IMR-90 (cell line): ENCODE measurements around the gene PHOSPHO2. TPM values are rescaled to one million over a fixed set of nuclear protein-coding genes. Genes with fewer than 3 reads are reported as not detected.

Experiments used
- ATAC-seq: fragments of 200-7000 bp; cut with Tn5 transposase; 2 replicates; pipeline ENCODE4 v1.9.1; 2020; ENCODE audit warnings: low read depth, mild to moderate bottlenecking, moderate library complexity
- BruUV-seq: library from RNA; stranded (reverse); fragments of 400-500 nt; replicated peaks from 2 replicates; lab custom pipeline; 2021; lab: Mats Ljungman, UMichigan
- CTCF ChIA-PET: fragments of 300-600 bp; formaldehyde crosslinking; extraction: SDS; loops from one replicate; lab custom pipeline; 2021; ENCODE audit warnings: antibody characterized with exemption; lab: Yijun Ruan, JAX
- POLR2A ChIA-PET: fragments of 300-600 bp; sonication (Branson Sonifier 250); formaldehyde crosslinking; loops from one replicate; lab custom pipeline; 2022; ENCODE audit warnings: antibody characterized with exemption; ENCODE audit not compliant: unreplicated experiment; lab: Charles Lee
- DNase-seq: peaks from one replicate; pipeline ENCODE4 v3.0.0; 2013
- H2AFZ ChIP-seq: replicated peaks from 2 replicates; pipeline ENCODE3; 2013; ENCODE audit warnings: low read length, mild to moderate bottlenecking; ENCODE audit not compliant: poor library complexity
- H2AK5ac ChIP-seq: 2 replicates; pipeline ENCODE4 v1.6.1; 2013; ENCODE audit warnings: low read depth, low read length, inconsistent platforms
- H2AK9ac ChIP-seq: replicated peaks from 2 replicates; pipeline ENCODE3; 2013; ENCODE audit warnings: mild to moderate bottlenecking, low read depth, low read length, moderate library complexity; ENCODE audit not compliant: poor library complexity
- H2BK120ac ChIP-seq: 2 replicates; pipeline ENCODE4 v1.6.1; 2013; ENCODE audit warnings: low read depth, low read length, inconsistent platforms
- H2BK15ac ChIP-seq: 3 replicates; pipeline ENCODE4 v1.6.1; 2013; ENCODE audit warnings: low read depth, low read length, inconsistent platforms
- H2BK20ac ChIP-seq: 2 replicates; pipeline ENCODE4 v1.6.1; 2013; ENCODE audit warnings: low read depth, mild to moderate bottlenecking, inconsistent platforms, low read length, moderate library complexity
- H2BK5ac ChIP-seq: 2 replicates; pipeline ENCODE4 v1.6.1; 2013; ENCODE audit warnings: mild to moderate bottlenecking, low read depth, low read length, inconsistent platforms; ENCODE audit not compliant: poor library complexity, severe bottlenecking
- H3K14ac ChIP-seq: replicated peaks from 2 replicates; pipeline ENCODE4 v1.6.1; 2013; ENCODE audit warnings: low read depth, low read length, inconsistent platforms
- H3K18ac ChIP-seq: 2 replicates; pipeline ENCODE4 v1.6.1; 2013; ENCODE audit warnings: low read depth, low read length, control low read depth
- H3K23ac ChIP-seq: 2 replicates; pipeline ENCODE4 v1.6.1; 2013; ENCODE audit warnings: low read depth, low read length, inconsistent platforms
- H3K27ac ChIP-seq: 2 replicates; pipeline ENCODE4 v1.5.1; 2013; ENCODE audit warnings: mild to moderate bottlenecking, control low read depth, low read length; ENCODE audit not compliant: insufficient read depth
- H3K27me3 ChIP-seq: 2 replicates; pipeline ENCODE4 v1.6.1; 2013; ENCODE audit warnings: low read length; ENCODE audit not compliant: control insufficient read depth, insufficient read depth
- H3K36me3 ChIP-seq: 2 replicates; pipeline ENCODE4 v1.6.1; 2013; ENCODE audit warnings: low read length, mixed read lengths; ENCODE audit not compliant: control insufficient read depth, insufficient read depth
- H3K4ac ChIP-seq: 2 replicates; pipeline ENCODE4 v1.6.1; 2013; ENCODE audit warnings: low read depth, low read length, inconsistent platforms
- H3K4me1 ChIP-seq: 2 replicates; pipeline ENCODE4 v1.6.1; 2013; ENCODE audit warnings: low read length, mixed read lengths; ENCODE audit not compliant: control insufficient read depth, insufficient read depth
- H3K4me2 ChIP-seq: 2 replicates; pipeline ENCODE4 v1.6.1; 2013; ENCODE audit warnings: low read depth, mild to moderate bottlenecking, control low read depth, low read length, moderate library complexity
- H3K4me3 ChIP-seq: 2 replicates; pipeline ENCODE4 v1.5.1; 2013; ENCODE audit warnings: low read depth, mild to moderate bottlenecking, control low read depth, low read length, moderate library complexity; ENCODE audit not compliant: insufficient read depth
- H3K56ac ChIP-seq: 2 replicates; pipeline ENCODE4 v1.6.1; 2013; ENCODE audit warnings: low read length, inconsistent platforms; ENCODE audit not compliant: insufficient read depth; ENCODE audit errors: extremely low read depth
- H3K79me1 ChIP-seq, 2 experiments: 2 replicates each; pipeline ENCODE4 v1.6.1; 2013; ENCODE audit warnings: low read length in 2 of 2, inconsistent platforms in 1 of 2, low read depth in 1 of 2
- H3K9ac ChIP-seq: 2 replicates; pipeline ENCODE4 v1.6.1; 2013; ENCODE audit warnings: low read depth, low read length, control low read depth
- H3K9me1 ChIP-seq: 2 replicates; pipeline ENCODE4 v1.6.1; 2013; ENCODE audit warnings: low read length, inconsistent platforms; ENCODE audit not compliant: insufficient read depth
- H3K9me3 ChIP-seq: 2 replicates; pipeline ENCODE4 v1.6.1; 2013; ENCODE audit warnings: low read length; ENCODE audit not compliant: control insufficient read depth, insufficient read depth
- H4K20me1 ChIP-seq: 2 replicates; pipeline ENCODE4 v1.6.1; 2013; ENCODE audit warnings: low read length, inconsistent platforms; ENCODE audit not compliant: insufficient read depth
- H4K5ac ChIP-seq: 2 replicates; pipeline ENCODE4 v1.6.1; 2013; ENCODE audit warnings: mild to moderate bottlenecking, low read depth, low read length, control low read depth
- H4K8ac ChIP-seq, 2 experiments: 2 replicates each; pipeline ENCODE4 v1.6.1; 2013; ENCODE audit warnings: low read depth in 2 of 2, low read length in 2 of 2, control low read depth in 1 of 2, inconsistent platforms in 1 of 2
- H4K91ac ChIP-seq: 2 replicates; pipeline ENCODE4 v1.6.1; 2013; ENCODE audit warnings: low read depth, low read length, inconsistent platforms; ENCODE audit not compliant: insufficient read depth
- CHD1 ChIP-seq: IDR thresholded peaks from 2 replicates; pipeline ENCODE4 v1.6.1; 2012; ENCODE audit warnings: low read depth, low read length, improper control_type of control experiment
- CTCF ChIP-seq: conservative IDR thresholded peaks from 2 replicates; pipeline ENCODE4 v1.5.1; 2012; ENCODE audit warnings: mild to moderate bottlenecking, low read depth, low read length, improper control_type of control experiment
- MAFK ChIP-seq: IDR thresholded peaks from 2 replicates; pipeline ENCODE4 v1.6.1; 2012; ENCODE audit warnings: low read depth, low read length, improper control_type of control experiment
- MXI1 ChIP-seq: IDR thresholded peaks from 2 replicates; pipeline ENCODE4 v1.6.1; 2012; ENCODE audit warnings: low read depth, mild to moderate bottlenecking, low read length, moderate library complexity, borderline replicate concordance
- NFE2L2 ChIP-seq: fragments of 150-350 bp; IDR thresholded peaks from 2 replicates; pipeline ENCODE4 v1.6.1; 2016; ENCODE audit warnings: low read depth, mild to moderate bottlenecking, low read length
- RCOR1 ChIP-seq: IDR thresholded peaks from 2 replicates; pipeline ENCODE4 v1.6.1; 2012; ENCODE audit warnings: mild to moderate bottlenecking, low read length, improper control_type of control experiment; ENCODE audit not compliant: insufficient replicate concordance
- RFX5 ChIP-seq: IDR thresholded peaks from 2 replicates; pipeline ENCODE4 v1.8.0; 2012; ENCODE audit warnings: low read depth, mild to moderate bottlenecking, low read length, moderate library complexity
- SMC3 ChIP-seq: fragments of 150-350 bp; IDR thresholded peaks from 2 replicates; pipeline ENCODE4 v1.6.1; 2016; ENCODE audit warnings: low read depth, mild to moderate bottlenecking, antibody characterized with exemption, low read length, moderate library complexity
- WGBS, 2 experiments: methylation state at CpG; one replicate each; pipeline versions ENCODE4 v1.1.5 to v1.1.7; 2013; ENCODE audit warnings: missing lambda C conversion rate in 2 of 2; ENCODE audit not compliant: insufficient read length in 1 of 2; ENCODE audit errors: extremely low coverage in 2 of 2; 5-methylcytosine and 5-hydroxymethylcytosine counted together
- dilution Hi-C: fragments of 300-500 bp; cut with HindIII; formaldehyde crosslinking; loops from one replicate; pipeline ENCODE4 v1.14.3; 2018; ENCODE audit warnings: low sequenced_read_pairs; ENCODE audit not compliant: unreplicated experiment
- in situ Hi-C: fragments of 300-500 bp; cut with MboI; formaldehyde crosslinking; loops from 3 replicates; pipeline ENCODE4 v1.14.3; 2019; ENCODE audit warnings: low sequenced_read_pairs, inconsistent platforms, mixed read lengths
- intact Hi-C: fragments of 100-400 bp; cut with micrococcal nuclease; formaldehyde crosslinking; loops from 2 replicates; pipeline ENCODE4 v1.10.0; 2022
- polyA plus RNA-seq, 3 experiments: library from polyadenylated mRNA; depleted of rRNA; stranded (reverse); fragments of >200 nt; gene quantifications; 2 replicates each; pipeline ENCODE4 v1.2.3, GENCODE V29; 2012; ENCODE audit warnings: low replicate concordance in 1 of 3
- total RNA-seq: library from RNA; depleted of rRNA; stranded (reverse); fragments of >200 nt; gene quantifications from 2 replicates; pipeline ENCODE4 v1.2.3, GENCODE V29; 2012
- TF ChIP-seq, protein P1 (sequence below): fragments of 150-350 bp; IDR thresholded peaks from 2 replicates; pipeline ENCODE4 v1.6.1; 2017; ENCODE audit warnings: mild to moderate bottlenecking, antibody characterized with exemption, low read length, low read depth
- TF ChIP-seq, protein P2 (sequence below): fragments of 150-350 bp; IDR thresholded peaks from 2 replicates; pipeline ENCODE4 v1.6.1; 2016; ENCODE audit warnings: low read depth, mild to moderate bottlenecking, low read length, moderate library complexity, borderline replicate concordance

PHOSPHO2 gene
- total and polyA plus RNA-seq, 2 of the 4 experiments (the other 2 are of a cell fraction): 0.48 to 0.54 TPM

GRCh38 chr2:169672406-169672805 lies 21.9 kb upstream of the PHOSPHO2 start:
- POLR2A ChIA-PET: no interaction called here
- no peak overlapping the region for H3K14ac ChIP-seq
- dilution Hi-C loops: no loop called here
- peak overlapping the region; percentile 10 for H2AFZ ChIP-seq
- no peak overlapping the region for H3K23ac ChIP-seq
- H3K9me1 ChIP-seq: no peaks in the 10 kb centered on the region
- no peak for ATAC-seq
- no peak overlapping the region for H3K18ac ChIP-seq
- H3K27ac ChIP-seq: no peak overlapping the region
- H4K5ac ChIP-seq: no peak overlapping the region
- DNase-seq: no peak
- no peaks in the 10 kb centered on the region for H3K36me3 ChIP-seq
- no peaks in the 10 kb centered on the region for H3K79me1 ChIP-seq
- H3K27me3 ChIP-seq: peaks cover 4% of the 10 kb centered on the region; the same call in 1 of the 2 replicates
- no peak overlapping the region for H3K4ac ChIP-seq
- no TSS peak for BruUV-seq
- no peak overlapping the region for H4K91ac ChIP-seq
- intact Hi-C loops: no loop called here
- no peak overlapping the region for H2BK20ac ChIP-seq
- 81% methylated on average over 3 of the region's 6 CpGs; no CpG with 5 or more reads in 1 of the 2 experiments for WGBS, 2 experiments
- H2BK15ac ChIP-seq: no peak overlapping the region
- no peak overlapping the region for H3K9ac ChIP-seq
- CTCF ChIA-PET: no interaction called here
- H3K4me2 ChIP-seq: no peak overlapping the region
- H2AK5ac ChIP-seq: no peak overlapping the region
- no peak overlapping the region for H2BK5ac ChIP-seq
- H4K20me1 ChIP-seq: no peaks in the 10 kb centered on the region
- H3K56ac ChIP-seq: no peak overlapping the region
- H3K9me3 ChIP-seq: no peaks in the 10 kb centered on the region
- in situ Hi-C loops: no loop called here
- H4K8ac ChIP-seq: no peak overlapping the region
- no peak overlapping the region for H2BK120ac ChIP-seq
- no peak overlapping the region for H3K4me3 ChIP-seq
- H2AK9ac ChIP-seq: no peak overlapping the region
- TF ChIP-seq MAFK (no peak), CHD1 (no peak), CTCF (no peak), RCOR1 (no peak), RFX5 (no peak), NFE2L2 (no peak), MXI1 (no peak), SMC3 (no peak)
- TF ChIP-seq, protein P1, sequence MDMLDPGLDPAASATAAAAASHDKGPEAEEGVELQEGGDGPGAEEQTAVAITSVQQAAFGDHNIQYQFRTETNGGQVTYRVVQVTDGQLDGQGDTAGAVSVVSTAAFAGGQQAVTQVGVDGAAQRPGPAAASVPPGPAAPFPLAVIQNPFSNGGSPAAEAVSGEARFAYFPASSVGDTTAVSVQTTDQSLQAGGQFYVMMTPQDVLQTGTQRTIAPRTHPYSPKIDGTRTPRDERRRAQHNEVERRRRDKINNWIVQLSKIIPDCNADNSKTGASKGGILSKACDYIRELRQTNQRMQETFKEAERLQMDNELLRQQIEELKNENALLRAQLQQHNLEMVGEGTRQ: no peak
- TF ChIP-seq, protein P2, sequence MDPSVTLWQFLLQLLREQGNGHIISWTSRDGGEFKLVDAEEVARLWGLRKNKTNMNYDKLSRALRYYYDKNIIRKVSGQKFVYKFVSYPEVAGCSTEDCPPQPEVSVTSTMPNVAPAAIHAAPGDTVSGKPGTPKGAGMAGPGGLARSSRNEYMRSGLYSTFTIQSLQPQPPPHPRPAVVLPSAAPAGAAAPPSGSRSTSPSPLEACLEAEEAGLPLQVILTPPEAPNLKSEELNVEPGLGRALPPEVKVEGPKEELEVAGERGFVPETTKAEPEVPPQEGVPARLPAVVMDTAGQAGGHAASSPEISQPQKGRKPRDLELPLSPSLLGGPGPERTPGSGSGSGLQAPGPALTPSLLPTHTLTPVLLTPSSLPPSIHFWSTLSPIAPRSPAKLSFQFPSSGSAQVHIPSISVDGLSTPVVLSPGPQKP: no peak
- no peaks in the 10 kb centered on the region for H3K4me1 ChIP-seq
